Neural progenitor cell (in vitro differentiated cells): ENCODE measurements around the gene ACMSD.

Experiments
- EZH2 ChIP-seq: fragments of 200-600 bp; sonication (generic); IDR thresholded peaks from 2 replicates; pipeline ENCODE4 v1.6.1; 2017; ENCODE audit warnings: antibody characterized with exemption, mild to moderate bottlenecking, moderate library complexity
- EZH2phosphoT487 ChIP-seq: fragments of 200-600 bp; sonication (generic); IDR thresholded peaks from 2 replicates; pipeline ENCODE4 v1.6.1; 2017; ENCODE audit warnings: antibody characterized with exemption
- TF ChIP-seq, protein P1 (sequence below): fragments of 200-600 bp; sonication (generic); IDR thresholded peaks from 2 replicates; pipeline ENCODE4 v1.5.1; 2017; ENCODE audit warnings: antibody characterized with exemption, mild to moderate bottlenecking

DNA sequence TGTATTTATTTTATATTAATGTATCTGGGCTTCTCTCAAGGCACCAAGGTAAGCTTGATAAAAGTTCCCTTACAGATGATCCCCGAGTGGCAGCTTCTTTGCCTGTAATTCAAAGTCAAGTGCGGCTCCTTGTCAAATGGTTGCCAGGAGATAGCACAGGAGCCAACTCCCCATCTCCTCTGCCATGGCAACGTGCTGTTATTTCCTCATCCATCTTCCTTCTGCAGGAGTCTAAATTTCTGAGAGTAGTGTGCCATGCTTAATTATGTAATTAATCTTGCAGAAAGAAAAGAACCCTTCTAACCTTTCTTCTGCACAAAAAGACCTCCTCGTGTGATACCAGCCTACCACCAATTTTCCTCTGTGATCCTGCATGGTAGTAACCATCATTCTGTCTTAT is 46.2 kb upstream of the ACMSD start:
- TF ChIP-seq, protein P1, sequence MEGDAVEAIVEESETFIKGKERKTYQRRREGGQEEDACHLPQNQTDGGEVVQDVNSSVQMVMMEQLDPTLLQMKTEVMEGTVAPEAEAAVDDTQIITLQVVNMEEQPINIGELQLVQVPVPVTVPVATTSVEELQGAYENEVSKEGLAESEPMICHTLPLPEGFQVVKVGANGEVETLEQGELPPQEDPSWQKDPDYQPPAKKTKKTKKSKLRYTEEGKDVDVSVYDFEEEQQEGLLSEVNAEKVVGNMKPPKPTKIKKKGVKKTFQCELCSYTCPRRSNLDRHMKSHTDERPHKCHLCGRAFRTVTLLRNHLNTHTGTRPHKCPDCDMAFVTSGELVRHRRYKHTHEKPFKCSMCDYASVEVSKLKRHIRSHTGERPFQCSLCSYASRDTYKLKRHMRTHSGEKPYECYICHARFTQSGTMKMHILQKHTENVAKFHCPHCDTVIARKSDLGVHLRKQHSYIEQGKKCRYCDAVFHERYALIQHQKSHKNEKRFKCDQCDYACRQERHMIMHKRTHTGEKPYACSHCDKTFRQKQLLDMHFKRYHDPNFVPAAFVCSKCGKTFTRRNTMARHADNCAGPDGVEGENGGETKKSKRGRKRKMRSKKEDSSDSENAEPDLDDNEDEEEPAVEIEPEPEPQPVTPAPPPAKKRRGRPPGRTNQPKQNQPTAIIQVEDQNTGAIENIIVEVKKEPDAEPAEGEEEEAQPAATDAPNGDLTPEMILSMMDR, result no peak
- TF ChIP-seq EZH2 (no peak), EZH2phosphoT487 (no peak)
